GM20000 (cell line): ENCODE results near the gene RBM28.
"Not testable (repeated sequence)": the region's sequence is repeated elsewhere in the genome, so short reads cannot be mapped to it uniquely, and the experiment has no call there.

Source experiments
- DNase-seq: peaks from one replicate; pipeline ENCODE4 v3.0.0; 2012; ENCODE audit warnings: low spot score
- TF ChIP-seq, protein P1 (sequence below): IDR thresholded peaks from 2 replicates; pipeline ENCODE4 v1.5.1; 2012; ENCODE audit warnings: mild to moderate bottlenecking, control low read depth; ENCODE audit errors: extremely low read depth, missing control alignments

Gene RBM28

DNA sequence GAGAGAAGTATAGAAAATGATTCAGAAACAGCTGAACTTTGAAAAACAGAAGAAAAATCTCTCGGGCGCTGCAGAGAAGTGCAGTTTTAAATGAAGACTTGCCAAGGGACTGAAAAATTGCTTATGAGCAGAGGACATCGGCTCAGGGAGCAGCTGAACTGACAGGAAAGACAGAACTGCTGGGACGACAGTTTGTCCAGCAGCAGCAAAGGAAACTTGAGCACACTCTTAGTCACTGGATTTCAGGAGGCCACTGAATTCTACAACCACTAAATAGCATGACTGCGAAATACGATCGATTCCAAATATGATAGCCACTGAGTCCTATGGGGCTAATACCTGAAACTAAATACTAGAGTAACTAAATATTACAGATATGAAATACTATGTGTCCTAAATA lies 59.6 kb downstream of the RBM28 start:
- TF ChIP-seq, protein P1, sequence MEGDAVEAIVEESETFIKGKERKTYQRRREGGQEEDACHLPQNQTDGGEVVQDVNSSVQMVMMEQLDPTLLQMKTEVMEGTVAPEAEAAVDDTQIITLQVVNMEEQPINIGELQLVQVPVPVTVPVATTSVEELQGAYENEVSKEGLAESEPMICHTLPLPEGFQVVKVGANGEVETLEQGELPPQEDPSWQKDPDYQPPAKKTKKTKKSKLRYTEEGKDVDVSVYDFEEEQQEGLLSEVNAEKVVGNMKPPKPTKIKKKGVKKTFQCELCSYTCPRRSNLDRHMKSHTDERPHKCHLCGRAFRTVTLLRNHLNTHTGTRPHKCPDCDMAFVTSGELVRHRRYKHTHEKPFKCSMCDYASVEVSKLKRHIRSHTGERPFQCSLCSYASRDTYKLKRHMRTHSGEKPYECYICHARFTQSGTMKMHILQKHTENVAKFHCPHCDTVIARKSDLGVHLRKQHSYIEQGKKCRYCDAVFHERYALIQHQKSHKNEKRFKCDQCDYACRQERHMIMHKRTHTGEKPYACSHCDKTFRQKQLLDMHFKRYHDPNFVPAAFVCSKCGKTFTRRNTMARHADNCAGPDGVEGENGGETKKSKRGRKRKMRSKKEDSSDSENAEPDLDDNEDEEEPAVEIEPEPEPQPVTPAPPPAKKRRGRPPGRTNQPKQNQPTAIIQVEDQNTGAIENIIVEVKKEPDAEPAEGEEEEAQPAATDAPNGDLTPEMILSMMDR, result no peak
- DNase-seq, result no peak

DNA sequence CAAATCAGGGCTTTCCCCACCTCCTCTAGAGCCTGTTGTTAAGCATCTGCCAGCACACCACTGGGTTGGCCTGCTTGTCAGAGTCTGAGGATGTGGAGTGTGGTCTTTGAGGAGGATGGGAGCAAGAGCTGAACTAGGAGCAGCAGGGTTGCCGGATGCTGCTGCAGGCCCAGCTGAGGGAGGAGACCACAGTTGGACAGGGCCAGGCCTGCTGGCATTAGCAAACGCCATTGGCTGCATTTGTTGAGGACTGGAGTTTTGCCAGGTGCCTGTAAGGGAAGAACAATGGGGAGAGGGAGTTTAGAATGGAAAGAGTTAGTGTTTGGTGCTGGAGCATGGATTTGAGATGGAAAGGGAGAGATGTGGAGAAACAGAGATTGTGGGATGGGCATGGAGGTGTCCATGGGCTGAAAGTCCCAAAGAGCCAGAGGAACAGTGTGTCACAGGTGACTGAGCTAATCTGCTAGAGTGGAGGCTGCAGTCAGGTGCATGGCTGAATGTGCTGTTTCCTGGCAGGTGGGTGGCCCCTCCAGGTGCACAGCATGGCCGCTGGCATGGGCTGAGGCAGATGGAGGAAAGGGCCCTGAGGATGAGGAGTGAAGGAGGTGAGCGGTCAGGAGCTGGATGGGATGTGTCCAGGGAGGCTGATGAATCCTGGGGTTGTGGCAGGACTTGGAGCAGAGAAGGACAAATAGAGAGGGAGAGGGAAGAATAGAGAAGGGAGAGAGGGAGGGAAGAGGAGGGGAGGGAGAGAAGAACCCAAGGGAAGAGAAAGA lies 61.9 kb downstream of the RBM28 start:
- TF ChIP-seq, protein P1, result no peak
- DNase-seq, result no peak

DNA sequence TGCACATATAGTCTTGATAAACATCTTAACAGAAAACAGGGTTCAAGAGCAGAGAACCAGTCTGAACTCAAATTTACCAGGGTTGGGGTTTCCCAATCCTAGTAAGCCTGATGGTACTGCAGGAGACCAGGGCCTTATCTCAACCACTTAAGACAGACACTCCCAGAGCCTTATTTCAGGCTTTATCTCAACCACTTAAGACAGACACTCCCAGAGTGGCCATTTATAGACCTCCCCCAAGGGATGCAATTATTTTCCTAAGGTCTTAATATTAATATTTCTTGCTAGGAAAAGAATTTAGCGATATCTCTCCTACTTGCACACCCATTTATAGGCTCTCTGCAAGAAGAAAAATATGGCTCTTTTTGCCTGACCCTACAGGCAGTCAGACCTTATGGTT lies 63.3 kb downstream of the RBM28 start:
- not testable (repeated sequence) for DNase-seq

DNA sequence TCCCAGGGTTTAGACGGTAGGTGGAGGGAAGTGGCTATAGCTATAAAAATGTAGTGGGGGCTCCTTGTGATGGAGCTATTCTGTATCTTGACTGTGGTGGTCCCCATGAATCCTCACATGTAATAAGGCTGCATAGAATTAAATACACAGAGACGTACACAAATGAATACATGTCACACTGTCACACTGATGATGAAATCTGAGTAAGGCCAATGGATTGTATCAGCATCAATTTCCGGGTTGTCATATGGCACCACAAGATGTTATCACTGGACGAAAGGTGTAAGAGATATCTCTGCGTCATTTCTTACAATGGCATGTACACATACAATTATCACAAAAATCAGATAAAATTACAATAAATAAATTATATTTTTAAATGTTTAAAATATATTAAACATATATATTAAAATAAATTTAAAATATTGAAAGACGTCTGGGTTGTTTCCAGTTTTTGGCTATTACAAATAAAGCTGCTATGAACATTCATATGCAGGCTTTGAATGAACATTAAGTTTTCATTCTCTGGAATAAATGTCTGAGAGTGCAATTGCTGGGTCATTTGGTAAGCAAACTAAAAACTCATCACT lies 64.5 kb downstream of the RBM28 start:
- TF ChIP-seq, protein P1, result no peak
- no peak for DNase-seq

DNA sequence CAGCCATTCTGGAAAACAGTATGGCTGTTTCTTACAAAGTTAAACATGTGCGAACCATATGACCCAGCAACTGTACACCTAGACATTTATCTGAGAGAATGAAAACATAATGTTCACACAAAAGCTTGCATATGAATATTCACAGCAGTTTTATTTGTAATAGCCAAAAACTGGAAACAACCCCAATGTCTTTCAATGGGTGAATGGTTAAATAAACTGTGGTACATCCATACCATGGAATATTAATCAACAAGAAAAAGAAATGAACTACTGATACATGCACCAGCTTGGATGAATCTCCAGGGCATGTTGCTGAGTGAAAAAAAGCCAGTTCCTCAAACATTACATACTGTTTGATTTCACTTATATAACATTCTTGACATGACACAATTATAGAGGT lies 65.3 kb downstream of the RBM28 start:
- TF ChIP-seq, protein P1, result no peak
- DNase-seq, result no peak

DNA sequence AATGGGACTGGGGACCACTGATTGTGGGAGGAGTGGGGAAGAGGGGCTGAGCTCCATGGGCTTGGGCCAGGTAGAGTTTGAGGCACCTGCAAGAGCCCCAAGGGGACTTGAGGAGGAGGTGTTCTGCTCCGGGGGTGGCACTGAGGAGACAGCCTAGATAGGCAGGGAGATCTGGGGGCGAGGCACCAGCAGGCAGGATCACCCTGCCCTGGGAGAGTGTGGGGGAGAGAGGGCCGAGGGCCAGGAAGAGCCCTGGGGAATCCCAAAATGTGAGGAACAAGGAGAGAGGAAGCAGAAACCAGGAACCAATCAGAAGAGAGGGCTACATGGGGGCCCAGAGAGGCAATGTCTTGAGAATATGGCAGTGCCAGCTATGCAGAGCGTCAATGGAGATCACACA lies 68.0 kb downstream of the RBM28 start:
- TF ChIP-seq, protein P1, result no peak
- no peak for DNase-seq

DNA sequence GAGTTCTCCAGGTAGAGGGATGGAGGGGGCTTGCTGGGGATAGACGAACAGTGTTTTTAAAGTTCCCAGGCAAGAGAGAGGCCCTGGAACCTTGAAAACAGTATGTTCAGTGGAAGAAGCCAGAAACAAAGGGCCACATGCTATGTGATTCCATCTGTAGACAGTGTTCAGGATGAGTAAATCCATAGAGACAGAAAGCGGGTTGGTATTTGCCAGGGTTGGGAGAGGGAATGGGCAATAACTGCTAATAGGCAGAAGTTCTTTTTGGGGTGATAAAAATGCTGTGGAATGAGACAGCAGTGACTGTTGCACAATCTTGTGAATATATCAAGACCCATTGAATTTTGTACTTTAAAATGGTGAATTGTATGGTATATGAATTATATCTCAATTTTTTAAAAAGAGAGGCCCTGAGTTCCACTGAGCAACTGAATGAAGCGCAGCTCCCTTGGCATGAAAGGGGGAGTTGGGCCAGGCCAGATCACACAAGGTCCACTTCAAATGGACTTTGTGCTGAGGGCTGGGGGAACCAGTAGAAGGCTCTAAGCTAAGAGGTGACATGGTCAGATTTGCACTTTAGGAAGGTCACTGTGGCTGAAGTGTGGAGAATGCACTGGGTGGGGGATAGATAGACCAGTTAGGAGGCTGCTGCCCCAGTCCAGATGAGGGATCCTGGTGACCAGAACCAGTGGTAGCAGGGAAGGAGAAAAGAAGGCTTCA lies 68.7 kb downstream of the RBM28 start:
- TF ChIP-seq, protein P1, result no peak

More for the DNA sequence above, 68.7 kb downstream of the RBM28 start:
- no peak for DNase-seq
